Stimulated activated CD4-positive, alpha-beta T cell treated with anti-CD3 and anti-CD28 coated beads, Interleukin-15, amount 100 ng/mL, for 1 hour (primary cell): Measurements from ENCODE around the gene AKNA.

Experiments used
- DNase-seq, 2 donors: peaks; one replicate each; pipeline ENCODE4 v3.0.0-alpha.2; 2020; ENCODE audit warnings: low read depth in 1 of 2, low spot score in 1 of 2

The AKNA gene

DNA sequence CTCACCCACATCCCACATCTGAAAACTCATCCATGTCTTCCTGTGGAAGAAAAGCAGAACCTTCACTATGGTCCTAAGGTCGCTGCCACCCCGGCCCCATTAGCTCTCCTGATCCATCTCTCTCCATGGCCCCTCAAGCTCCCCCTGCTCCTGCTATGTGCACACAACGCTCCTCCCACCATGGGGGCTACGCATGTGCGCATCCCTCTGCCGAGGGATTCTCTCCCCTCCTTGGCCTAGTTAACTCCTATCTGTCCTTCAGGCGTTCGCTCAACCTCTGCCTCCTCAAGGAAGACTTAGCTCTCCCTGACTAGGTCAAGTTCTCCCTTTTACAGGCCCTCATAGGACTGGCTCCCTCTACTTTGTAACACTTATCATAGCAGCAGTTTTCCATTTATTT is 9.8 kb downstream of the AKNA start:
- DNase-seq = no peak

- DNase-seq = no peak
Measured at GRCh38 chr9:114376586-114377445, 11.0 kb downstream of the AKNA start.

DNA sequence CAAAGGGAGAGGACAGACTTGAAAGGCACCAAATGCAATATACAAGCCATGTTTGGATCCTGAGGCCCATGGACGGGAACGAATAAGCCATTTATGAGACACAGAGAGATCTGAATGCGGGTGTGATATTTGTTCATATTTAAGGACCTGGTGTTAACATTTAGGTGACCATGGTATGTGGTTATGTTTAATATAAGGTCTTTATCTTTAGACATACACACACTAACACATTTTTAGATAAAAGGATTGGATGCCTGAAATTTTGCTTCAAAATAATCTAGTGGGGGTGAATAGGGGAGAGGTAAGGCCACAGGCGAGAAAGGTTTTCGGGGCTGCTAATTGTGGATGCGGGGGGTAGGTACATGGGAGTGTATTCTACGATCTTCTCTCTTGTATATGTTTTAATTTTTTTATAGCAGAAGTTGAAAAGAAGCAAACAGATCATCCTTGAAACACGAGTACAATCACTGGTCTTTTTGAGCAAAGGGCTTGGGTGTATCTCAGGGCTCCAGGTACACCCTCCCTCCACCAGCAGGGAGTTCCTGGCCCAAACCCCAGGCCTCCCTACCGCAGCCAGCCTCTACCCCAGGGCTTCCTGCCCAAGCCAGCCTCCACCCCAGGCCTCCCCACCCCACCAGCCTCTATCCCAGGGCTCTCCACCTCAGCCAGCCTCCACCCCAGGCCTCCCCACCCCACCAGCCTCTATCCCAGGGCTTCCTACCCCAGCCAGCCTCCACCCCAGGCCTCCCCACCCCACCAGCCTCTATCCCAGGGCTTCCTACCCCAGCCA is 12.2 kb downstream of the AKNA start:
- no peak for DNase-seq

GRCh38 chr9:114374936-114375335 is 12.8 kb downstream of the AKNA start:
- no peak for DNase-seq

- no peak for DNase-seq
Measured at GRCh38 chr9:114373960-114374730, 13.6 kb downstream of the AKNA start.

DNA sequence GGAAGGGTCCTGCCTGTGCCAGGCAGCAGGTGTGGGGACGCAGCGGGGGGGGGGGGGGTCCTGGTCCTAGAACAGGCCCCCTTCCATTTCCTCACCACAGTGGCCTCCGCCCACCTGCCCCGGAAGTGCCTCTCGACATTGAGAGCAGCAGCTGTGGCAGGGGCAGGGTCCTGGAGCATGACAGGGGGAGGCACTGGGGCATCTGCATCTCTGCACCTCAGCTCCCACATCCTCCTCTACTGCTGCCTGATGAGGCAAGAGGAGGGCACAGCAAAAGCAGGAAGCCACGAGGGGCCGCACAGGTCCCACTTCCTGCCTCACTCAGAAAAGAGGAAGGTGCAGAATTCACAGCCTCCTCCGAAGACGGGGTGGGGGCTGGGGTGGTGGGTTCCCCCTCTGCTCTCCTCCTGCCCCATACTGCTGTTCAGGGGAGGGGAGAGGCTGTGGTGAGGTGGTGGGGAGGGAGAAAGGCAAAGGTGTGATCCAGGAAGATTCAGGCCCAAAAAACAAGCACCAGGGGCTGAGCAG is 14.8 kb downstream of the AKNA start:
- DNase-seq = peak; percentile 49 to 57

GRCh38 chr9:114371973-114372917 is 15.5 kb downstream of the AKNA start:
- DNase-seq = no peak

DNA sequence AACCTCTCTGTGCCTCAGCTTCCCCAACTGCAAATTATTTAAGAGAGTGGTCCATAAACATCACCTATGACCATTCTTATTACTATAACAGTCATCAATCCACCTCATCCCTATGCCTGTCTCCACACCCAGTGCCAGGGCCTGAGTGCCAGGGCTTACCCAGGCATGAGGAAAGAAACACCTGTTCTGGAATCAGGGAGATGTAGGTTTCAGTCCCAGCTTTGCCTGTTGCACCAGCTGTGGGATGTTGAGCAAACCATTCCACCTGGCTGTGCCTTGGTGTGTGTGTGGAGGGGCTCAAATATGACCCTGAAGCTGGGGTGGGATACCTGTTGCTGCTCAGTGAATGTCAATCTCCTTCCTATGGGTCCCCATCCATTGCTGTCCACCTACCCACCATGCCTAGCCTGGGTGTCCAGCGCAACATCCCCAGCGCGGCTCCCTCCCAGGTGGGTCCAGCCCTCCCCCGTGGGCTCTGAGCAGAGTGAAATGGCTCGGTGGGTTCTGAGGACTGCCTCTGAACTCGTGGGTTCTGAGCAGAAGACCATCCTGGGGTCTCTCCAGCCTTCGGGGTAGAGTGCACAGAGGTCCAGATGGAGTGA is 16.3 kb downstream of the AKNA start:
- no peak for DNase-seq

DNA sequence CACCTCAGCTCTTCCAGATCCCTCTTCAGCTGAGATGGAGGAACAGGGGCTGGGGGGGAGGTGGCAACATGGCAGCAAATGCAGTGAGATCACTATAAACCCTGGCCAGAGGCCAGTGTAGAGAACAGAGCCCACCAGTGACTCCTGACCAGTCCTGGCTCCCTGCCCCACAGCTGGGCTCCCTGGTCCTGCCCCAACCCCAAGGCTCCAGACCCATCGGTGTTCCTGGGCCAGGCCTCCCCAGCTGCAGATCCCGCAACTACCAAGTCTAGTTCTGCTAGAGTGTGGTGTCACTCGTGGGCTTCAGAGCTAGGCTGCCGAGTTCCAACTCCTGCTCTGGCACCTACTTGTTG is 16.8 kb downstream of the AKNA start:
- DNase-seq = no peak

DNA sequence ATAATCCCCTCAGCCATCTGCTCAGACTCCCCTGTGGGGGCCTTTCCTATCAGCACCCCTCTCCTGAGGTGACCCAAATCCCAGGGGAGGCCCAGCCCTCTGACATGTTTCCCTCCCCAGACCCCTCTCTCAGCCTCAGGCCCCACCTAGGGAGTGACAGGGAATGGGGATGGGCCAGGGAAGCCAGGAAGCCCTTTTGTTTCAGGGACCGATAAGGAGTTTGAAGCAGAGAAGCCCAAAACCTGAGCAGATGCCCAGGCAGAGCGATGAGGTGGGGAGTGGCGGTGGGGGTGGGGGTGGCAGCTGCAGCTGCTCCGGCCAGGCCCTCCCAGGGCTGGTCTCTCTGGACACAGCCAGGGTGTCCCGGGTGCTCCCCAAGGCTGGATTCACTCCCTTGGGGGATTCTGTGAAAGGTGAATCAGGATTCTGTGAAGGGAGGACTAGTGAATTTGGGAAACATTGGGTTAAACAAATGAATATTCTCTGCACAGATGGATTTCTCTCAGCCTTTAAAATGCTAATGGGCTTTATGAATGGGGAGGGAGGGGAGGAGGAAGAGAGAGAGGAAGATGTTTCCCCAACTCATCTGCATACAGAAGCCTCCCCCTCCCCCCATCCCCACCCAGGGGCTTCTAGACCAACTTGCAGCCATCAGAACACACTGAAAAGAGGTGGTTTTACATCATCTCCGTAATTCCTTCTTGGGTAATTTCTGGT is 17.4 kb downstream of the AKNA start:
- DNase-seq = no peak

GRCh38 chr9:114369216-114370130 is 18.3 kb downstream of the AKNA start:
- DNase-seq = no peak

DNA sequence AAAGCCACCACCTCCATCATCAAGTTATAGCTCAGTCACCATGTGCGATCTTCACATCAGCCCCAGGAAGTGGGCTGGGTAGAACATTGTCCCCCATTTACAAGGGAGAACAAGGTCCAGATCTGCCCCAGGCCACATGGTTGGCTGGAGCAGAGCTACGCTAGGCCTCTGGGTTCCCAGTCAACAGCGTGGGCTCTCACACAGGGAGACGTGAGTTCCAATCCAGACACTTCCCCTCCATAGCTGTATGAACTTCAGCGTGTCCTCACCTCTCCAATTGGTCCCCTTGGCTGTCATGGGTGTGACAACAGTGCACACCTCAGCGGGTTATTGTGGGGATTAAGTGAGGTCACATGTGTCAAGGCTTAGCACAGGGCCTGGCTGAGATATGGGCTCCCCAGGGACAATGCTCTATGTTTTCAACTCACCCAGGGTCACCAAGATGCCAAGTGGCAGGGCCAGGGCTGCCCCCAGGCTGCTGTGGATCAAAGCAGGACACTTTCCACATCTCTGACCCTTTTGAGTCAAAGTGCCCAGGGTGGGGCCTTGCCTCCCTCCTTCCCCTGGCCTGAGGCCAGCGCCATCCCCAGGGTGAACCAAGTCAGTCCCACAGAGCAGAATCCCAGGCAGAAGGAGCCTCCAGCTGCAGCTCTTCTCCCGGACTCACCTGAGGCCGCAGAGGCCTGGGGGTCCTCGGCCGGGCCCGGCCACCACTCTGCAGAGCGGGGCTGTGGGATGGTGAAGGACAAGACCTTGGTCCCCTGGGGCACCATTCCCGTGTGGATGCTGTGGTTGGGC is 19.8 kb downstream of the AKNA start:
- DNase-seq = no peak

- DNase-seq = no peak
Measured at GRCh38 chr9:114367366-114367765, 20.4 kb downstream of the AKNA start.

GRCh38 chr9:114366334-114367128 is 21.3 kb downstream of the AKNA start:
- DNase-seq = no peak

DNA sequence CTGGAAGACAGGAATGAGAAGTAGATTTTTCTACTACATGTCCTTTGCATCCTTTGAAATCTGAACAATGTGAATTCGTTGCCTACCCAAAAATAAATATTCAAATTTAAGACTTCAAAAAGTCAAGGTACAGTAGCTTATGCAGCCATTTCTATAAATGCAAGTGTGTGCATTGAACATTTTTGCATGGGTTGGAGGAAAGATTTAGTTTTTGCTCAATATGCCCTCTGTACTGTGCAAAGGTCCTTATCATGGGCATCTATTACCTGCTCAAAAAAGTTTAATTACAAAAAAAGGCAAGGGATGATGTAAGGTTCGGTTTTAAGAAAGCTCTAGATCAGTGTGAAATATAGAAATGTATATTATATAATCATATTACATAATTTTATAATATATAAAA is 22.6 kb downstream of the AKNA start:
- no peak for DNase-seq

GRCh38 chr9:114364134-114365041 is 23.4 kb downstream of the AKNA start:
- DNase-seq = no peak
